NCI-H1048 (cell line): ENCODE measurements around the gene NTM.
"Not testable (repeated sequence)": the region's sequence is repeated elsewhere in the genome, so short reads cannot be mapped to it uniquely, and the experiment has no call there.

Experiments used
- DNase-seq: peaks from one replicate; lab custom pipeline; 2025; lab: John Stamatoyannopoulos, UW

Gene NTM

GRCh38 chr11:132047167-132047566 is 676.8 kb downstream of the NTM start:
- no peak for DNase-seq

- DNase-seq: no peak
These were observed 677.6 kb downstream of the NTM start for GRCh38 chr11:132048040-132048439.

- no peak for DNase-seq
These were observed 678.8 kb downstream of the NTM start for GRCh38 chr11:132049205-132049604.

- DNase-seq: no peak
These were observed 679.6 kb downstream of the NTM start for GRCh38 chr11:132050049-132050448.

- no peak for DNase-seq
These were observed 680.3 kb downstream of the NTM start for GRCh38 chr11:132050577-132051165.

DNA sequence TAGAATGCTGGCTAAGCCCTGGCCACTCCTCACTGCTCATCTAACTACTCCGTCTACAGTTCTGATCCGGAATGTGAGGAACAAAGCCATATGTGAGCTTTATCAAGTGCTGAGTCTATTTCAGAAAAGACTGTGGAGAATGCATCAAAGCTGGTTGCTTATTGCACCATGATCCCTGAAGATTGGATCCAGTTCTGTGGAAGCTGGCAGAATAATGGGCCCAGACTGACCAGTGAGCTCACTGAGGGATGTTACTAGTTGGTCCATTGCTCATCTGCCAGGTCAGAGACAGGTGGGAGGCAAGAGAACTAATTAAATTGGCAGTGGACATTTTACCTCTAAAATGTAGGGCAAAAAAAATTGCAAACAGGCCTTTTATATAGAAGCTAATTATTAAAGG is 681.3 kb downstream of the NTM start:
- DNase-seq: no peak

- DNase-seq: no peak
These were observed 681.9 kb downstream of the NTM start for GRCh38 chr11:132052342-132052741.

GRCh38 chr11:132052904-132053303 is 682.5 kb downstream of the NTM start:
- no peak for DNase-seq

DNA sequence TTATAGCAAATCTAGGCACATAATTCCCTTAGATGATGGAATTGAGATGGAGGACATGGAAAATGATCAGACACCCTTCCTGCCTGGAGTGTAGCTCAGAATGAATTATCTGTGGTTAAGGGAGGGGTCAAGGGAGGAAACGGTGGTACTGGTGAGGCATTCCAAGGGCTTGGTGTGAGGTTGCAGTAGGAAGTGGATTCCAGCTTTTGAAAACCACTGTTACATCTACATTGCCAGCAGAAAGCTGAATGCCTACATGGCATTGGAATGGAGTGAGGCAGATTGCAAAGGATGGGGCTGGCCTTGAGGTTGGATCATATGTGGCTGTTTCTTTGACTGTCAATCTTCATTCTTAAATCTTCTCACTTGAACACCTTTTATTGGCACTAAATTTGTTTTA is 684.4 kb downstream of the NTM start:
- no peak for DNase-seq

DNA sequence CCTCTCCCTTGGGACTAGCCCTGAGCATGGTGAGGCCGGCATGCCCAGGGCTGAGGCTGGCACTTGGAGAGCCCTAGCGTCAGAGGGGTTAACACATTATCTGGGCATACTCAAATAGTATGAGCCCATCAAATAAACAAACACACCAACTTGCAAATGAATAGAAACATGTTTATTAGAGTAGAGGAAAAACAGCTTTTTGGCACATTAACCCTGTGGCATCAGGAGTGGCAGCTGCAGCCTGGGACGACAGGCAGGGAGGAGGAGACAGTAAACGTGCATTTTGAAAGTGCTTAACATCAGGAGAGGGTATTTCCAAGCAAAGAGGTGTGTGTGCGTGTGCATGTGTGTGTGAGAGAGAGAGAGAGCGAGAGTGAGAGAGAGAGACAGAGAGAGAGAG is 684.9 kb downstream of the NTM start:
- DNase-seq: no peak

- DNase-seq: no peak
These were observed 686.3 kb downstream of the NTM start for GRCh38 chr11:132056689-132057088.

DNA sequence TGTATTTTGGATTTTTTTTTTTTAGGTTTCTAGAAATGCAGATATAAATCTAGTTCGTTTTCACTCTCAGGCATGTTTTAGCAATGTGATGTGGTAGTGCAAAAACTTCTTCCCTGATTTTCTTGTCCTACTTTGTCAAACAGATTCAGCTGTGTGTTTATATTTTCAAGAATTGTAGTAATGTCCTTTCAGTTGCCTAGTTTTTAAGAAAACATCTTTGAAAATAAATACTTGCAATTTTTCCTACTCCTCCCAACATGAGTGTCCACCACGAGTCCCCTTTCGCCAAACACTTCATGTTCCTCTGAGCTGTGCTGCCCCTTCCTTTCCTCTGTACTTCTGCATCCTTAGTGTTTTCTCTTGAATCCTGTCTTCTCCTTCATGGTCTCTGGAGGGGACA is 686.9 kb downstream of the NTM start:
- no peak for DNase-seq

DNA sequence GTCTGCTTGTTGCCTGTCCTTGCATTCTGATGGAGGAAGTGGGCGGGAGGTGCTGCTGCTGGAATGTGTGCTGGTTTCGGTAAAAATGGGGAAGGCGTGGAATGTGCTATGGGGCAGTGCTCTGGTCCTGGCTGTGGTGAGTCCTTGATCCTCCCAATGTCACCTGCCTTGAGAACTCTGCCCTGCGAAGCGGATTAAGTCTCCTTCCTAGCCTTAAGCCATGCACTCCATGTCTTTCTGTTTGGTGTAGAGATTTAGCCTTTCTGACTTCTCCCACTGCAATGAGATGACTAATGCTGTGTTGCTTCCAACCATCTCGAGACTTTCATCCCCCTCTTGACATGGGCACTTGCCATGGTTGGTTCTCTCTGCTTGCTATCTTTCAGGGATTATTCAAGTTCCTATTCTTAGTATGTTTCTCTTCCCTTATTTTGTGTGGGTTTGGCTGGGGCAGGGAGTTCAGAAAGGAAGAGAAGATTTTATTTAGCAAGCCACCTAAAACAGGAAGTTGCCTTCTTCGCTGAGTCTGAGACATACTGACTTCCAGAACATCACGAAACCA is 687.9 kb downstream of the NTM start:
- DNase-seq: no peak

DNA sequence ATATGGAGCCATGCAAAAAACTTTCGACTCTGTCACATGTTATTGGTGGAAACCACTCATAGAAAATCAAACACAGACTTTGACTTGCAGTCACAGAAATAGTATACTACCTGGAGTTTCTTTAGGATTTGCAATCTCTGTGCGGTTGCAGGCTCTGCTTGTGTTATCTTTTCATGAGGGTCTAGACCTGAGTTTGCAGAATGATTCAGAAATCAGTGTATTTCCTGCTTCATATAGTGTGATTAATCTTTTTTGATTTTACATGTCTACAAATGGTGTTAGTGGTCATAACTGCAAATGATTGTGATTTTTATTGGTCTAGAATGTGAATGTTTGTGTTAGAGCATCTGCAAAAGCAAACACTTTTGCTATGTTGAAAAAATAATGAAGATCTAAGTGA is 690.2 kb downstream of the NTM start:
- DNase-seq: no peak

GRCh38 chr11:132062031-132062430 is 691.6 kb downstream of the NTM start:
- DNase-seq: no peak

DNA sequence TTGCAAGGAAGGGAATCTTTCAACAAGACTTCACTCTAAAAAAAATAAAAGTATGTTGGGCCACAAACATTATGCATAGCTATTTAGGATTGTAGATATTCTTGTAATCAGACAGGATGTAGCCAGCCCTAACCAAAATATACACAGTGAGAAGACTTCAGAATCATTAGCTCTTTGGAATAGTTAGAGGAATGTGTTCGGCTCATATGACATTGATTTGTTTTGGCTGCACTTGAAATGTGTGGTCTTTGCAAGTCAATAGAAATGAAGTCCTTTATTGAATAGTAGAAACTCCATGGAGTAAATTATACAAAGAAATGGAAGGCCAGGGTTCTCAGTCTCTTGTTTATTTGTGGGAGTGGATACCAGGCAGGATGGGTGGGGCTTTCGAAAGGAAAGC is 692.1 kb downstream of the NTM start:
- DNase-seq: no peak

GRCh38 chr11:132064987-132065620 is 694.7 kb downstream of the NTM start:
- DNase-seq: no peak

DNA sequence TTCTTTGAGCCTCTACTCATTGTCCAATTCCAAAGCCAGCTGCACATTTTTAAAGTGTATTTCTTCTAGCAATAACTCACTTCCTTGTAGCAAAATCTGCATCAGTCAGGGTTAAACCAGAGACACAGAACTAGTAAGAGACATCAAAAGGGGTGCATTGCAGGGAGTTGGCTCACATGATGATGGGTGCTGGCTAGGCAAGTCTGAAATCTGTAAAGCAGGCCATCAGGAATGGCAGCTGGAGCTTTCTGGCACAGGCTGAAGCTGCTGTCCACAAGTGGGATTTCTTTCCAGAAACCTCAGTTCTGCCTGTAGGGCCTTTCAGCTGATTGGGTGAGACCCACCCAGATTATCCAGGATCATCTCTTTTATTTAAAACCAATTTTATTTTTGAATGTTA is 698.1 kb downstream of the NTM start:
- no peak for DNase-seq

GRCh38 chr11:132069593-132069992 is 699.2 kb downstream of the NTM start:
- not testable (repeated sequence) for DNase-seq

- DNase-seq: not testable (repeated sequence)
These were observed 700.5 kb downstream of the NTM start for GRCh38 chr11:132070907-132071306.

GRCh38 chr11:132072044-132072857 is 701.8 kb downstream of the NTM start:
- no peak for DNase-seq

DNA sequence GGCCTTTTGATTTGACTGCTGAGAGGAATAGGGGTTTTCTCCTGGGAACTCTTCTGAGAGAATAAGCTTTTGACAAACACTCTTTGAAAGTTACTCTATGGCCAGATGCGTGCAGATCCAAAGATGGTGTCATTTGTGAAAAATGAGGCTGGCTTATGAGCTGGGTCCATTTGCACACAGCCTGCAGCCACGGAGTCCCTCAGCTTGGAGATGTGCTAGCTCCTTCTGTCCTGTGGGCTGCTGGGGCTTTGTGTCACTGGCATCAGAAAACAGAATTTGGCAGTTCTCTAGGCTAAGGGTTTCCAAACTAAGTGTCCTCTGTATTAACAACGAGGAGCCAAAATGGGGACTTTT is 702.4 kb downstream of the NTM start:
- DNase-seq: no peak

DNA sequence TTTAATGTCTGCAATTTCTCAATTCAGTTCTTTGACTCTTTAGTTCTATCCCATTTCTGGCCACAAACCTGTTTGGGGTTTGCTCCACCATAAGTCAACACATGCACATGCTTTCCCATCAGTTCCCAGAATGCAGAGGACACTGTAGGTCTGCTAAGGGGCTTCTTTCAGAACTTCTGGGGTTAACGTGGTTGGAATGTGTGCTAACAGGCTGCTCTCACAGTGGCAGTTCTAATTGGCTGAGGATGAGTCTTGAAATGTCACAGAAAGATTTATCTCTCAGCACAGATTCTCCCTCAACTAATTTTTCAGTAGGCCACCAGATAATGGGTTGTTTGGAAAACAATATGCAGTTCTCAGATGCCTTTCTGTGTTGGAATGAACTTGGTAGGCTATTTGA is 703.4 kb downstream of the NTM start:
- no peak for DNase-seq
